HPDE6-E6E7 (cell line): ENCODE measurements around the gene SLC16A4.
"Not testable (repeated sequence)": the region's sequence is repeated elsewhere in the genome, so short reads cannot be mapped to it uniquely, and the experiment has no call there.

Experiments
- DNase-seq: peaks from one replicate; pipeline ENCODE4 v3.0.0; 2011; ENCODE audit warnings: missing footprints; ENCODE audit errors: extremely low spot score

SLC16A4 gene

GRCh38 chr1:110390692-110391245 is at the start of gene SLC16A4:
Gene SLC16A4 (minus strand): TSS chr1:110391026. CDS start chr1:110389323, 1,703 bp downstream.
- DNase-seq: peak; percentile 57

DNA sequence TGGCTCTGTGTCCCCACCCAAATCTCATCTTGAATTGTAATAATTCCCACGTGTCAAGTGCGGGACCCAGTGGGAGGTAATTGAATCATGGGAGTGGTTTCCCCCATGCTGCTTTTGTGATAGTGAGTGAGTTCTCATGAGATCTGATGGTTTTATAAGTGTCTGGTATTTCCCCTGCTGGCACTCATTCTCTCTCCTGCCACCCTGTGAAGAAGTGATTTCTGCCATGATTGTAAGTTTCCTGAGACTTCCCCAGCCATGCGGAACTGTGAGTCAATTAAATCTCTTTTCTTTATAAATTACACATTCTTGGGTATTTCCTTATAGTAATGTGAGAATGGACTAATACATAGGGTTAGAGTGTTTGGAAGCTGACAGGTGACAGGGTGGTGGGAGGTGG is 49.0 kb upstream of the SLC16A4 start:
- not testable (repeated sequence) for DNase-seq

- DNase-seq: no peak
Measured at GRCh38 chr1:110438893-110439292, 48.1 kb upstream of the SLC16A4 start.

- not testable (repeated sequence) for DNase-seq
Measured at GRCh38 chr1:110437645-110438299, 46.9 kb upstream of the SLC16A4 start.

GRCh38 chr1:110436635-110437034 is 45.8 kb upstream of the SLC16A4 start:
- no peak for DNase-seq

- no peak for DNase-seq
Measured at GRCh38 chr1:110434946-110435345, 44.1 kb upstream of the SLC16A4 start.

- peak; percentile 86 for DNase-seq
Measured at GRCh38 chr1:110433803-110434202, 43.0 kb upstream of the SLC16A4 start.

DNA sequence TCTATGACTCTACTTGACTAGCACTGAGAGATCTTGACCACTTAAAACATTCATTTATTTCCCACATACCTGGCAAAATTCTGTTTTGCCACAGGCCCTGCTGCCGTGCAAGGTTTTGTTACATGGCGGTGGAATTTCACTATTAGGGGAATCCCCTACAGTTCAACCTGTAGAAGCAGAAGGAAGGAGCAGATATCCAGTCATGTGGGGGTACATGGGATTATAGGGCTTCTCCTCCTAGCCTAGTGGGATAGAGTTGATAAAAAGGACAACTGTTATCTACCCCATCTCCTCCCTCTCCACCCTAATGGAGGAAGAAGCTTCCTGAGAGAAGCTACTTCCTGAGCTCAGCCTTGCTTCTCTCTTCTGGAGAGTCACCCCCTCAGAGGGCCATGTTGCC is 42.4 kb upstream of the SLC16A4 start:
- no peak for DNase-seq

- no peak for DNase-seq
Measured at GRCh38 chr1:110430901-110431300, 40.1 kb upstream of the SLC16A4 start.

GRCh38 chr1:110430366-110430765 is 39.5 kb upstream of the SLC16A4 start:
- DNase-seq: no peak

DNA sequence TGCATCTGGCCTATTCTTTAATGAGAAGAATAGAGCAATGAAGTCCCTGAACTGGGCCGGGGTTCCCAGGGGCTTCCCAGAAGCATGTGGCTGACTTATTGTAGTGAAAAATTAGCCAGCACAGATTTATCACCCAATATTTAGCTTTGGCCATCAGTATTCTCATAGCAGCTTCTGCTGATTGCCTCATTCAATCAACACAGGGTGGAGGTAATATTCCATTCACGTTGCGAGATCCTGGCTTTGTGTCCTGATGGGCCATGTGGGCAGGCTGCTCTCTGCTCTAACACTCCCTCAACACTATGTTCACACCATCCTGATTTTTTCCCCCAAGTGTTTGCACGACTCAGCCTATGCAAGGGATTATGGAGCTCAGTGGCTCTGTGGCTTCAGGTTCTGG is 38.1 kb upstream of the SLC16A4 start:
- no peak for DNase-seq

DNA sequence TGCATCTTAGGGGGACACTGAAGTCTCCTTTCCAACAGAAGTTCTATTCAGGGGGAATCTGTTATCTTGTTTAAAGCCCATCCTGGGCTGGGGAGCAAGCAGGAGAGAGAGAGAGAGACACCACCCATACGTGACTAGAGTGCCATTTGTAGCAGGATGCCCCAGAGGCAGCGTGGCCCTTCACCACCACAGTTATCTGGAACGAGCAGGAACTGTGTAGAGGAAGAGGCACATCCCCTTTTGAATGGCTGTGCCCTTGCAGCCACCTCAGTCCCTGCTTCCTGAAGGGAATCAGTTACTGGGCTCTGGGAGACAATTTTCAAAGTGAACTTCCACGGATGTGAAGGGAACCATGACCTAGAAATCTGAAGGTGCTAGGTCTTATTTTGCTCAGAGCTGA is 36.0 kb upstream of the SLC16A4 start:
- DNase-seq: no peak

- no peak for DNase-seq
Measured at GRCh38 chr1:110425612-110426152, 34.9 kb upstream of the SLC16A4 start.

DNA sequence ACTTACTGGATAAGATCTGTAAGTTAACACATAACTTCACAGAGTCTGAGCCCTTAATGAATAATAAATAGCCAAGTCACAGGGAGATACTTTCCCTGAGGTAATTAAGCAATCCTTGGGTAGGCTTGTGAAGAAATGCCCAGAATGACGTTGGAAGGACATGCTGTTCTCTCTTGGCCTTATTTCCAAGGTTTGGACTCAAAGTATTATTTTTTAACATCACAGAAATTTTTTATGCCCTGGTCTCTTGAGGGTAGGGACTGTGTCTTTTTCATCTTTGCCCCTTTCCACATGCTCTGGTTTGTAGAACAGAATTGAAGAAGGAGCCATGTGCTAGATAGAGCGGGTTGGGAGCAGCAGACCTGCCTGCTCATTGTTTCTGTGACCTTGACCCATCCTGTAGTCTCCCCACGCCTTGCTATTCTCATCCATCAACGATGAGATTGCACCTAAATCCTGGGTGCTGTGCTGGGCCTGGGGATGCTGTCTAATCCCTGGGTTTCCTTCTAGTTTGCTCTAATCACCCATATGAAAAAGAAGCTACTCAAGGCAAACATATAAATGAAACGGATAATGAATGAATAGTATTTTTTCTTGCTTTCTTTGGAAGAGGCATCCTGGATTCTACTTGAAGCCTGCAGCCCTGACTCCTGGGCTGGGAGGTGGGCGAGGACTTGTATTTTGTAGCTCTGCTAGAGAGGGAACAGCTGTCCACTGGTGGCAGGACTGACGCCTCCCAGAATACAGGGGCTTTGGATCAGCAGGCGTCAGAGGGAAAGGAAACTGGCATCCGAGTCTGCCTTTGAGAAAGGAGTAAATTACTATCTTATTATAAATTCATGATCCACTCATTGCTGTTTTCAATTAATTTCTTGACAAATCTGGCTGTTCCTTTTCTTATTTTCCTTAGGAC is 34.1 kb upstream of the SLC16A4 start:
- no peak for DNase-seq

- DNase-seq: no peak
Measured at GRCh38 chr1:110420874-110421793, 30.3 kb upstream of the SLC16A4 start.

DNA sequence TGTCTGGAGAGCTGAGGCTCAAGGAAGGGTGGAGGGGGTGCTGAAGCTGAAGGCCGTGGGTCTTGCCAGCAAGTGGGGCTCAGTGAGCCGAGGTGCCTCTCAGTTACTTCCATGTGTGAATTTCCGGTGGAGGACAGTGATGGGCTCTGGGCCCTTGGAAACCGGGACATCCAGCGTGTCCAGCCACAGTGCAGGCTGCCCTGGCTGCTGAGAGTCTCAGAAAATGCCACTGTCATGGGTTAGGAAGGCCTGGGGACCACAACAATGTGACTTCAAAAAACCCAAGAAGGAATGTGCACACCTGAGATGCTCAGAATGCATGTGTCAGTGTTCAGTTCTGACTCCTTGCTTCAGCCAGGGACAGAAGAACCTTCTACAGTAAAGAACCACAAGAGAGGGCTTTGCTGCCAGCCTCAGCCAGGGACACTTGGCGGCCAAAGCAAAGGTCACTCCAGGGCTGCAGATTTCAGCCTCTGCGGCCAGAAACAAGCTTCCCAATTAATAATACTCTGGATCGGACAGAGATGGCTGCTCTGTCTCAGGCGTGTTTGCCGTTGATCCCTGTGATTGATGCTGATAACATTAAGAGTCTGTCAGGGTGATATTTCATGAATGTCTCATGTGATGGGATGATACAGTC is 29.3 kb upstream of the SLC16A4 start:
- DNase-seq: no peak

GRCh38 chr1:110418729-110419128 is 27.9 kb upstream of the SLC16A4 start:
- DNase-seq: no peak

- DNase-seq: not testable (repeated sequence)
Measured at GRCh38 chr1:110413045-110413444, 22.2 kb upstream of the SLC16A4 start.

DNA sequence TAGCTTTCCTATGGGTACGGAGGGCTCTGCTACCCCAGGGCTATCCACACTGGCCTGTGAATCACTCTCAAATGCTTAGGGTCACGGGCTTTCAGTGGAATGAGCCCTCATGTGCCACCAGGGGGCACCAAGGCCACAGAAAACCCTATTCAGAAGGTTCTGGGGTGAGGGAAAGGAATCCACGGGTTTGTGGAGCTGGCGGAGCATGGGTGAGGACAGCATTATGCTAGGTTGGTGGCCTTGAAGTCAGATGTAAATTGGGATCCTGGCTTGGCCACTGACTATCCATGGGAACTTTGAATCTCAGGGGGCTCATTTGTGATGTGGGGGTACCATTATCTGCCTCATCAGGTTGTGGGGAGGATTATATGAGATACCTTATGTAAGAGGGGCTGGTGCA is 21.8 kb upstream of the SLC16A4 start:
- DNase-seq: peak; percentile 75

DNA sequence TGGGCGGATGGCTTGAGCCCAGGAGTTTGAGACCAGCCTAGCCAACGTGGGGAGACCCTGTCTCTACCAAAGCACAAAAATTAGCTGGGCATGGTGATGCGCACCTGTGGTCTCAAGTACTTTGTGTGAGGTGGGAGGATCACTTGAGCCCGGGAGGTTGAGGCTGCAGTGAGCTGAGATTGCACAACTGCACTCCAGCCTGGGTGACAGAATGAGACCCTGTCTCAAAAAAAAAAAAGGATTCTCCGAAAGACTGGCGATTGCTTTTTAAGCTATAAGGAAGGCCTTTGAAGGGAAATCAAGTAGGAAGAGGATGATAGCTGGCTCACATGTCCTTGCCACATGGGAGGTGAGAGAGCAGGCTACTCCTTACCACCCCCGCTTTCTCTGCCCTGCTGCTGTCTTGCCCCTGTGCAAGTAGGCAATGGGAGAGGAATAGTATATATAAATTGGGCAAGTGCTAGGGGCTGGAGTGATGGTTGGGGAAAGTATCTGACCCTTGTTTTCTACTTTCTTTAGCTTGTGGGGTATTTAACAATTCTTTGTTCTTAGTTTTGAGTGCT is 20.4 kb upstream of the SLC16A4 start:
- no peak for DNase-seq
